DMS 273 treated with DMSO at 0.1 percent for 48 hours (cell line): ENCODE results near the gene MIA.
"Not testable (repeated sequence)": the region's sequence is repeated elsewhere in the genome, so short reads cannot be mapped to it uniquely, and the experiment has no call there.

ENCODE experiments used
- DNase-seq: peaks from one replicate; lab custom pipeline; 2025; lab: John Stamatoyannopoulos, UW

MIA gene

GRCh38 chr19:40780582-40780981, 5.3 kb downstream of the MIA start:
- DNase-seq, result no peak

GRCh38 chr19:40781140-40781539, 5.8 kb downstream of the MIA start:
- DNase-seq, result no peak

GRCh38 chr19:40783711-40784110, 8.4 kb downstream of the MIA start:
- no peak for DNase-seq

- not testable (repeated sequence) for DNase-seq
These were observed 8.8 kb downstream of the MIA start for GRCh38 chr19:40784146-40784545.

GRCh38 chr19:40785526-40785925, 10.2 kb downstream of the MIA start:
- no peak for DNase-seq

- DNase-seq, result no peak
These were observed 11.0 kb downstream of the MIA start for GRCh38 chr19:40786060-40787037.

- DNase-seq, result no peak
These were observed 16.0 kb downstream of the MIA start for GRCh38 chr19:40791349-40791748.

GRCh38 chr19:40791996-40792395, 16.7 kb downstream of the MIA start:
- no peak for DNase-seq

GRCh38 chr19:40797166-40797962, 22.0 kb downstream of the MIA start:
- DNase-seq, result no peak

- no peak for DNase-seq
These were observed 22.8 kb downstream of the MIA start for GRCh38 chr19:40797963-40798682.

- DNase-seq, result peak; percentile 99
These were observed 23.6 kb downstream of the MIA start, which contains the start of gene EGLN2 for GRCh38 chr19:40798683-40799557. TSS of gene EGLN2 (plus strand) at chr19:40799191. CDS start at chr19:40800573, 1,382 bp downstream.

GRCh38 chr19:40799558-40800338, 24.4 kb downstream of the MIA start:
- no peak for DNase-seq

- DNase-seq, result no peak
These were observed 25.1 kb downstream of the MIA start for GRCh38 chr19:40800339-40800996.

GRCh38 chr19:40800997-40801377, 25.7 kb downstream of the MIA start:
- DNase-seq, result no peak

- no peak for DNase-seq
These were observed 26.3 kb downstream of the MIA start for GRCh38 chr19:40801426-40802299.

- DNase-seq, result no peak
These were observed 27.2 kb downstream of the MIA start for GRCh38 chr19:40802300-40803169.

GRCh38 chr19:40803170-40803856, 28.0 kb downstream of the MIA start:
- no peak for DNase-seq
